Stimulated activated CD4-positive, alpha-beta T cell treated with anti-CD3 and anti-CD28 coated beads, TNF-alpha, amount 100 ng/mL, for 1 hour (primary cell): ENCODE measurements around the gene CACNA1G.

Experiments used
- DNase-seq, 3 donors: peaks; one replicate each; pipeline ENCODE4 v3.0.0-alpha.2; 2020; ENCODE audit warnings: low read depth in 3 of 3, low spot score in 1 of 3

Gene CACNA1G

DNA sequence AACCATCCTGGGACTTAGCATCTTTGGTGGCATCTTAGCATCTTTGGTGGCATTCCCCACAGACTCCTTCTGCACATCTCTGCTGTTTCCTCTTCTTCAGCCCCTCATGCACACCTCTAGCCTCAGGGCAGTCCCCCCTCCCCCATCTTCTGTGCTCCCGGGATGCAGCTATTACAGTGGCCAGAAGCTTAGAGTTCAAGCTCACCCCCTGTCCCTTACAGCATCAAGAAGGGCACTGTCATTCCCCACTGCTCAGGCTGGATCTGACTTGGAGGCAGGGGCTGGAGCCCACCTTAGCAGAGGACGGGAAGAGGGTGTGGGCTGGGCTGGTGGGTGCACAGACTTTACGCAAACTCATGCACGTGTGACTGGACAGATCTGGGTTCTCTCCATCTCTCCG lies 27.3 kb upstream of the CACNA1G start:
- no peak for DNase-seq

DNA sequence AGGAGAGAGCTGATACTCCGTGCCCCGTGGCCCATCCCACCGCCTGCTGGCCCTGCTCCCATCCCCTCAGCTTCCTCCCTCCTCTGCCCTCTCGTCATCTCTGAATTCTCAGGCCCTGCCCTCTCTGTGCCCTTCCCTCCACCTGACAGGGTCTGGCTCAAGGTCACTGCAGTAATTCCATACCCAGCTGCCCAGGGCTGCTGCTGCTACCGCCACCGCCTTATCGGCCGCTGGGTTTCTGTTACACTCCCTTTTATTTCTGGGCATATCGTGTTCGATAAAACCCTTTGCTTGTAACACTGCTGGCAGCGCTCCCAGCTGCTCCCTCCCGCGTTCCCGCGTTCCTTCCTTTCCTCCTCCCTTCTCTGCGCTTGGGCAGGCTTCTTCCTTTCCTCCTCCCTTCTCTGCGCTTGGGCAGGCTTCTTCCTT lies 26.8 kb upstream of the CACNA1G start:
- no peak for DNase-seq

- DNase-seq: no peak
These were observed 26.1 kb upstream of the CACNA1G start for GRCh38 chr17:50534222-50534978.

DNA sequence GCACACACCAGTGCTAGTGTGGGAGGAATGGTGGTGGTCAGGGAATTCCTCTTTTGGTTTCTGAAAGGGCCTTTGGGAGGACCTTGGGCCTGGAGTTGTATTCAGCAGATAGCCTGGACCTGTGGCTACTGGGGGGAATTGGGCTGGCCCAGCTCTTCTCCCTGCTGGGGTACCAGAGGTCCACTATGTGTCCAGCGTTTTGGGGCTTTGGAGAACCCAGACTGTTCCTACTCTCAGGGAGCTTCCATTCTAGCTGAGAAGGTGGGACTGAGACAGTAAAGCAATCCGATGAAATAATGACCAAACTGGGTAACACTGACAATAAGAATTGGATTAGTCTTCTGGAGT lies 25.6 kb upstream of the CACNA1G start:
- DNase-seq: no peak

GRCh38 chr17:50535407-50535806 lies 25.1 kb upstream of the CACNA1G start:
- no peak for DNase-seq

DNA sequence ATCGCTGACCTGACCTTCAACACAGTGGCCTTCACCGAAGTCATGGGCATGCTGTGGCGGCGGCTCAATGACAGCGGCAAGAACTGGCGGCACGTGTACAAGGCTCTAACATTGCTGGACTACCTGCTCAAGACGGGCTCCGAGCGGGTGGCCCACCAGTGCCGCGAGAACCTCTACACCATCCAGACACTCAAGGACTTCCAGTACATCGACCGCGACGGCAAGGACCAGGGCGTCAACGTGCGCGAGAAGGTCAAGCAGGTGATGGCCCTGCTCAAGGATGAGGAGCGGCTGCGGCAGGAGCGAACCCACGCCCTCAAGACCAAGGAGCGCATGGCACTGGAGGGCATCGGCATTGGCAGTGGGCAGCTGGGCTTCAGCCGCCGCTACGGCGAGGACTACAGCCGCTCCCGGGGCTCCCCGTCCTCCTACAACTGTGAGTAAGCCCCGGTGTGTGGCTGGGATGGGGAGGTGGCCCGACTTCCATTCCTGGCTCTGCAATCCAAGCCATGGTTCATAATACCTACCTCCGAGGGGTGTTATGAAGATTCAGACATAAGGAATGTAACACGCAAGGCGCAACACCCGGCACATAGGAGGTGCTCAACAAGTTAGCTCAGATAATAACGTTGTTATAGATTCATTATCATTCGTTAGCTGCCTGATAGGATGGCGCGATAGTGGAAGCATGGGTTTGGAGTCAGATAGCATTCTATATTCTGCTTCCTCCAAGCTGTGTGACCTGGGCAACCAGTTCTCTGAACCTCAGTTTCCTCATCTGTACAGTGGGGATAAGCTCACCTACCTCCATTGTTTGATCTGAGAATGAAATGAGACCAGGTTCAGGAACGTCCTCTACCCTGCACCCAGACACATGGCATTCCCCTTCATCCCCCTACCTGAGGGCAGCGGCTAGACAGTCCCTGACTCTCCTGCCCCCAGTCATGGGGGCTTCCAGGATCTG lies 23.6 kb upstream of the CACNA1G start:
- no peak for DNase-seq

DNA sequence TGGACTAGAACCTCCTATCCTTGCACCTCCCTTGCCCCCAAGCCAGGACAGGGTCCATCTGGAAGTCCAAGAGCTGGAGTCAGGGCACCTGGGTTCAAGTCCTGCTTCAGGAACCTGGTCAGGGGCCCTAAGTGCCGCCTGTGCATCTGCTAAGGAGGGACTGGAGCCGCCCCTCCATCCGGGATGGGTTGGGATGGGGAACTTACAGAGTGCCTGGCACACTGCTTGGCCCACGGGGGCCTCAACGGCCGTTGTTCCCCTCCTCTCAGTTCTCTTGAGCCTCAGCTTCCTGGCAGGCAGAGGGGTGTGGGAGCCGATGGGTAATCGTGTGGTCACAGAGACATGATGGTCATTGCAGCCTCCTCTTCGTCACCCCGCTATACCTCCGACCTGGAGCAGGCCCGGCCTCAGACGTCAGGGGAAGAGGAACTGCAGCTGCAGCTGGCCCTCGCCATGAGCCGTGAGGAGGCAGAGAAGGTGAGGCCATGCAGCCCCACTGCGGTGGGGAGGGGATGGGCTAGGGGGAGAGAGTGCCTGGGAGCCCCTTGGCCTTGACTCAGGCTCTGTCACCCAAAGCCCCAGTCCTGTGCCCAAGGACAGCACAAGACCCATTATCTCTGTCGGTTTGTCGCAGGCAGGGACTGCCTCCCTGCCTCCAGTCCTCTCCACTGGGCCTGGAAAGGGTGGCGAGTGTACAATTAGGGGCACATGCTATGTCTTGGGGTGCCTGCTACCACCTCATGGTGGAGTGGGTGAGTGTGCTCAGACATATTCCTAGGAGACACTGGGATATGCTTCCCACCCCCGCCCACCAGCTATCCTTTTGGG lies 22.6 kb upstream of the CACNA1G start:
- DNase-seq: no peak

DNA sequence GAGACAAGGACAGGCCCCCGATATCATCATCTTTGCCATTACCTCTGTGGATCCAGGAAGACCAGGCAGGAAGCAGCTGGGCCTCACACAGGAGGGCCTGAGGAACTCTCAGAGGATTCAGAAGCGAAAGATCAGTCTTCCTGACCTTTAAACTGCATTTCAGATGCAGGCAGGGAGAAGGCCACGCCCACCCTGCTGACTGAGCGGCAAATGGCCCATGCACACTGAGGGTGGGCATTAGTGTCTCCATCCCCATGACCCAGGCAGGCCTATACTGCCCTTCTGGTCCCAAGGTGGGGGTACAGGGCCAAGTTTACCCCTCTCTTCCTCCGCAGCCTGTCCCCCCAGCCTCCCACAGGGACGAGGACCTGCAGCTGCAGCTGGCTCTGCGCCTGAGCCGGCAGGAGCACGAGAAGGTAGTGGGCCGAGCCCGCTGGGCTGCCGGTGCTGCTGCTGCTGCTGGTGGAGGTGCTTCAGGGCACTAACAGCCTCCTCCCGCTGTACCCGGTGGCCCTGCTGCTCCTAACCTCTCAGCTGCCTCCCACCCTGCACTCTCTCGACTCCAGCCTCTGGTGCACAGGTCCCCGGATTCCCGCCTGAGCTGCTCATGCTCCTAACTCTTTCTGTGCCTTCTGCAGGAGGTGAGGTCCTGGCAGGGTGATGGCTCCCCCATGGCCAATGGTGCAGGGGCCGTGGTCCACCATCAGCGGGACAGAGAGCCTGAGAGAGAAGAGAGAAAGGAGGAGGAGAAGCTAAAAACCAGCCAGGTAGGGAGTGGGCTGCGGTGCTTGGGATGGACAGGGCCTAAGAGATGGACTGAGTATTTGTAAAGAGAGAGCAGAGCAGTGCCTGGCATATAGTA lies 21.7 kb upstream of the CACNA1G start:
- DNase-seq: no peak

- no peak for DNase-seq
These were observed 20.6 kb upstream of the CACNA1G start for GRCh38 chr17:50539762-50540559.

DNA sequence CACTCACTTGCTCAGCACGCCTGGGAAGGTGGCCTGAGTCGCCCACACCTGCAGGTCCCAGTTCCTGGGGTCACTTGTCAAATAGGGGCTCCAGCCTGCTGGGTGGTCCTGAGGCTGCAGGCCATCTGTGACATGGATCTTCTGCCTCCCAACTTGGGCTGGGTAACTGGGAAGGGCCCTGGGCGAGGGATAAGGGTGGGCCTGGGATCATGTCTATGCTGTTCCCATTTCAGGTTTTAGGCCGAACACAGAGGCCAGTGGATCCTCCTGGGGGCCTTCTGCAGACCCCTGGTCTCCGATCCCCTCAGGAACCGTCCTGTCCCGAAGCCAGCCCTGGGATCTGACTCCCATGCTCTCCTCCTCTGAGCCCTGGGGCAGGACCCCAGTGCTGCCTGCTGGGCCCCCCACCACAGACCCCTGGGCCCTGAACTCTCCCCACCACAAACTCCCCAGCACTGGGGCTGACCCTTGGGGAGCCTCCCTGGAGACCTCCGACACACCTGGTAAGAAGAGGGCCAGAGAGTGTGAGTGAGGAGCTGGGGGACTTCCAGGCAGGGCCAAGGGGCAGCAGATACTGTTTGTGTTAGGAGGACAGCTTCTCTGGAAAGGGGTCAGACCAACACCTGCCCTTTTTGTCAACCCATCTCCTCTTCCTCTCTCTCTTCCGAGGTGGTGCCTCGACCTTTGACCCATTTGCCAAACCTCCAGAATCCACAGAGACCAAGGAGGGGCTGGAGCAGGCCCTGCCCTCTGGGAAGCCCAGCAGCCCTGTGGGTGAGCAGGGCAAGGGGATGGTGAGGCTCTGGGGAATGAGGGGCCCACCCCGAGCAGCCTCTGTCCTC lies 19.7 kb upstream of the CACNA1G start:
- DNase-seq: no peak

DNA sequence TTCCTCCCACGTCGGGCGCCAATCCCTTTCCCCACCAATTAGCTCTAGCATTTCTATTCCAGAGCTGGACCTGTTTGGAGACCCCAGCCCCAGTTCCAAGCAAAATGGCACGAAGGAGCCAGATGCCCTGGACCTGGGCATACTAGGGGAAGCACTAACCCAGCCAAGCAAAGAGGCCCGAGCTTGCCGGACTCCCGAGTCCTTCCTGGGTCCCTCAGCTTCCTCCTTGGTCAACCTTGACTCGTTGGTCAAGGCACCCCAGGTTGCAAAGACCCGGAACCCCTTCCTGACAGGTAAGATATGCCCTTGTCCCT lies 19.2 kb upstream of the CACNA1G start:
- DNase-seq: no peak

- peak; percentile 61 to 81 (median 64) for DNase-seq
These were observed 18.5 kb upstream of the CACNA1G start for GRCh38 chr17:50541716-50542688.

DNA sequence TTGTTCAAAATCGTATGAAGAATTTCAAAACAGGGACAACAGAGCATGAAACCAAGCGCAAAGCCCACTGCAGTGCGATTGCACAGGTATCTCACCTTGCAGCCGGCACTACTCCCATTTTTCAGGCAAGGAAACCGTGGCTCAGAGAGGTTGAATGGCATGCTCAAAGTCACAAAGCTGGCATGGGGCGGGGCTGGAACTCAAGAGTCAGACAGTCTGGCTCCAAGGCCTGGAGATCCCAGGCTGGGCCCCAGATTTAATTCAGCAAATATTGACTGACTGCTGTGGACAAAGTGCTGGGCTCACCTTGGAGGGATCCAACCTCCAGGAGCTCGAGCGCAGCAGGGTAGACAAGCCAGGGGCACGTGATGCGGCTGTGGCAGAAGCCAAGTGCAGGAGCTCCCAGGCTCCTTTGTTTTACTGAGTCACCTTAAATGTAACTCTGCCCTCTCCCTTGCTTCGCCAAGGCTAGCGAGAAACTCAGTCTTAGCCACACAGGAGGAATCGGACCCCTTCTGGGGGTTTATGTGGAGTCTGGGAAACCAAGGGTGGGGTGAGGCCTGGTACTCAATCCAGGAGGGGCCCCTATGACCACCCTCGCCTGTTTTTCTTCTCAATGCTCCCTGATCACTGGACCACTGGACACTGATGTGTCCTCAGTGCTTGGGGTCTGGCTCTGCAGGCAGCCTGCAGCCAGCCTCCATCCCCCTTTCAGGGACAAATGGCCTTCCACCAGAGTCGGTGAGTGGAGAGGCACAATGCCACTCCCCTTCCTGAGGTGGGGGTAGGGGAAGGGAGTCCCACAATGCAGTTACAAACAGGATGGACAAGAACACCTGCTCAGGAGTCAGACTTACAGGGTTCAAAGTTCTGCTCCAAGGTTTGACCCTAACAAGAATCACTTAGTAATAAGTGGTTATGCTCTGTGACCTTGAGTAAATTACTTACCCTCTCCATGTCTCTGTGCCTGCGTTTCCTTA lies 17.4 kb upstream of the CACNA1G start:
- DNase-seq: no peak

GRCh38 chr17:50544516-50544915 lies 16.0 kb upstream of the CACNA1G start:
- DNase-seq: no peak

DNA sequence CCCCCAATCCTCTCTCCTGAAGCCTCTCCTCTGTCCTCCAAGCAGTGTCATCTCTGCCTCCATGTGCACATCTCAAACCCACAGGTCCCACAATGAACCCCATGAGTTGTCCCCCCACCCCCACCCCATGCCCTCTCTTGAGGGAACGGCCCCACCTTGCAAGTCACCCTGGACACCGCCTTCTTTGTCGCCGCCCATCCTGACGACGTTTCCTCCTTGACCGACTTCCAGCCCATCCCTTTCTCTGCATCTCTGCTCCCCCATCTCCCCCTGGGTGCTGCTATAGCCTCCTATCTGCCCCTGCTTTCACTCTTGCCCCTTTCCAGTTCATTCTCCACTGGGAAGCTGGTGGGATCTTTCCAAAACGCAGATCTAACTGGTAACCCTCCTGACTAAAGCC lies 15.2 kb upstream of the CACNA1G start:
- DNase-seq: no peak

DNA sequence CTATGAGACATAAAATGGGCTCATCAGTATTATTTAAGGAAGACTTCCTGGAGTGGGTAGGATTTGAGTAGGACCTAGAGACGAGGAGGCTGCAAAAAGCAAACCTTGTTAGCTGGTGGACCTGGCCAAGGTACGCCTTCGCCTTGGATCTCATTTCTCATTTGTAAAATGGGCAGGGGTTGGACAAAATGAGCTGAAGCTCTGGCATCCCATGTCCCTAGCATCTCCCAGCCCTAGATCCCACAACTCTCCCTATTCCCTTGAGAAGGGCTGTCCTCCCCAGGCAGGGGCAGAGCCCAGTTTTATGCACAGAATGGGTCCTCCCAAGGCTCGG lies 13.8 kb upstream of the CACNA1G start:
- DNase-seq: no peak
